Forelimb muscle (tissue), 1 donor: Measurements from ENCODE around the gene YJEFN3. TPM values are rescaled to one million over a fixed set of nuclear protein-coding genes. Genes with fewer than 3 reads are reported as not detected.

Experiments
- DNase-seq: peaks from one replicate; pipeline ENCODE4 v3.0.0-alpha.2; 2013; ENCODE audit warnings: low read depth
- polyA plus RNA-seq: library from polyadenylated mRNA; unstranded; fragments of 120-200 nt; gene quantifications from one replicate; pipeline ENCODE4 v1.2.1, GENCODE V29; 2013; ENCODE audit not compliant: insufficient read length

The YJEFN3 gene
- polyA plus RNA-seq, 1 donor, result 6.9 TPM

- DNase-seq, result no peak
Measured at GRCh38 chr19:19584356-19584755, 55.6 kb downstream of the YJEFN3 start.

Other genes starting within 250 kb of the YJEFN3 start
- gene SUGP1, start 208.4 kb upstream of the YJEFN3 start, polyA plus RNA-seq, result 33.3 TPM
- 51.7 TPM for gene MAU2, start 208.1 kb upstream of the YJEFN3 start, polyA plus RNA-seq
- gene GATAD2A, start 123.2 kb upstream of the YJEFN3 start, polyA plus RNA-seq, result 45.7 TPM
- gene TSSK6, start 13.4 kb upstream of the YJEFN3 start, polyA plus RNA-seq, result 0.56 TPM
- 187 TPM for gene NDUFA13, start 12.7 kb upstream of the YJEFN3 start, polyA plus RNA-seq
- 2.2 TPM for gene CILP2, start 9.4 kb downstream of the YJEFN3 start, polyA plus RNA-seq
- gene PBX4, start 89.8 kb downstream of the YJEFN3 start, polyA plus RNA-seq, result 1.8 TPM
- 4.6 TPM for gene LPAR2, start 99.3 kb downstream of the YJEFN3 start, polyA plus RNA-seq
- gene GMIP, start 114.7 kb downstream of the YJEFN3 start, polyA plus RNA-seq, result 2.5 TPM
- 25.0 TPM for gene ATP13A1, start 134.8 kb downstream of the YJEFN3 start, polyA plus RNA-seq
- gene ZNF101, start 139.9 kb downstream of the YJEFN3 start, polyA plus RNA-seq, result 5.3 TPM
- gene ZNF14, start 204.2 kb downstream of the YJEFN3 start, polyA plus RNA-seq, result 4.8 TPM